Tibial artery (tissue), 4 donors: Measurements from ENCODE around the gene SHROOM3.

Source experiments
- DNase-seq, 2 donors: peaks; one replicate each; pipeline ENCODE4 v3.0.0-alpha.2; 2019
- H3K27ac ChIP-seq, 2 donors: fragments of 200-600 bp; sonication (generic) in 1 of 2; 1 replicate in 1 of 2; 2 replicates in 1 of 2; pipeline ENCODE4 v1.5.1; 2018 to 2019; ENCODE audit warnings: mild to moderate bottlenecking in 1 of 2
- H3K27me3 ChIP-seq, 2 donors: fragments of 200-600 bp; sonication (generic) in 1 of 2; one replicate each; pipeline versions ENCODE4 v1.5.1 to v1.6.0; 2016 to 2019
- H3K36me3 ChIP-seq, 3 donors: fragments of 200-600 bp; sonication (generic) in 2 of 3; one replicate each; pipeline ENCODE4 v1.5.1; 2016 to 2019; ENCODE audit warnings: mild to moderate bottlenecking in 2 of 3
- H3K4me1 ChIP-seq, 4 donors: fragments of 200-600 bp; sonication (generic) in 2 of 4; 1 replicate in 3 of 4; 2 replicates in 1 of 4; pipeline ENCODE4 v1.5.1; 2016 to 2019
- H3K4me3 ChIP-seq, 2 donors: fragments of 200-600 bp; sonication (generic) in 1 of 2; 1 replicate in 1 of 2; 2 replicates in 1 of 2; pipeline ENCODE4 v1.5.1; 2018 to 2019; ENCODE audit warnings: mild to moderate bottlenecking in 2 of 2
- H3K9me3 ChIP-seq, 3 donors: fragments of 200-600 bp; sonication (generic) in 1 of 3; one replicate each; pipeline ENCODE4 v1.5.1; 2016 to 2019
- intact Hi-C: fragments of 100-400 bp; cut with DNase I; formaldehyde crosslinking; loops from one replicate; pipeline ENCODE4 v1.15.0; 2023; ENCODE audit warnings: low total_unique reads
- TF ChIP-seq, protein P1 (sequence below), 2 experiments: fragments of 200-600 bp in 1 of 2; fragments of 450-650 bp in 1 of 2; IDR thresholded peaks; one replicate each; pipeline ENCODE4 v1.5.1; 2017 to 2019; ENCODE audit warnings: antibody characterized with exemption in 2 of 2, mild to moderate bottlenecking in 1 of 2, moderate library complexity in 1 of 2

Gene SHROOM3

DNA sequence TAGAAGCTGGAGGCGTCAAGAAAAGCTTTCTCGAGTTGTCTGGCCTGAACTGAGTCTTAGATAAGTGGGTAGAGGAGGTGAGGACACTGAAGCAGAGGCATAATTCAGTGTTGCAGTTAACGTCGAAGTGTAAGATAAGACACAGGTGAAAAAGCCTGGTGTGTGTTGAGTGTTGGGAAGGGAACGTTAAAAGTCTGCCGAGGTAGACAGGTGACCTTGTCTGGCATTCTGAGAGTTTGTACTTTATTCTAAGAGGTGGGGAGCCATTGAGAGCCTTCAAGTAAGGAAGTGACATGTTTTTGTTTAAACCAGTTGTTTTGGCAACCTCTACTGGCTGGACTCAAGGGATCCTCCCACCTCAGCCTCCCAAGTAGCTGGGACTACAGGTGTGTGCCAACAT is 219.1 kb downstream of the SHROOM3 start:
- intact Hi-C loops, result no loop called here
- H3K36me3 ChIP-seq, result no peaks in the 10 kb centered on the region
- peaks cover 0 to 51% (median 39%) of the 10 kb centered on the region in 4 donors for H3K4me1 ChIP-seq
- TF ChIP-seq, protein P1, sequence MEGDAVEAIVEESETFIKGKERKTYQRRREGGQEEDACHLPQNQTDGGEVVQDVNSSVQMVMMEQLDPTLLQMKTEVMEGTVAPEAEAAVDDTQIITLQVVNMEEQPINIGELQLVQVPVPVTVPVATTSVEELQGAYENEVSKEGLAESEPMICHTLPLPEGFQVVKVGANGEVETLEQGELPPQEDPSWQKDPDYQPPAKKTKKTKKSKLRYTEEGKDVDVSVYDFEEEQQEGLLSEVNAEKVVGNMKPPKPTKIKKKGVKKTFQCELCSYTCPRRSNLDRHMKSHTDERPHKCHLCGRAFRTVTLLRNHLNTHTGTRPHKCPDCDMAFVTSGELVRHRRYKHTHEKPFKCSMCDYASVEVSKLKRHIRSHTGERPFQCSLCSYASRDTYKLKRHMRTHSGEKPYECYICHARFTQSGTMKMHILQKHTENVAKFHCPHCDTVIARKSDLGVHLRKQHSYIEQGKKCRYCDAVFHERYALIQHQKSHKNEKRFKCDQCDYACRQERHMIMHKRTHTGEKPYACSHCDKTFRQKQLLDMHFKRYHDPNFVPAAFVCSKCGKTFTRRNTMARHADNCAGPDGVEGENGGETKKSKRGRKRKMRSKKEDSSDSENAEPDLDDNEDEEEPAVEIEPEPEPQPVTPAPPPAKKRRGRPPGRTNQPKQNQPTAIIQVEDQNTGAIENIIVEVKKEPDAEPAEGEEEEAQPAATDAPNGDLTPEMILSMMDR (IDR thresholded peaks at IDR 0.05), result no peak
- peak overlapping the region; percentile 56 to 72 for H3K27ac ChIP-seq
- no peak overlapping the region for H3K4me3 ChIP-seq
- H3K9me3 ChIP-seq, result no peaks in the 10 kb centered on the region
- no peak for DNase-seq
- H3K27me3 ChIP-seq, result no peaks in the 10 kb centered on the region

DNA sequence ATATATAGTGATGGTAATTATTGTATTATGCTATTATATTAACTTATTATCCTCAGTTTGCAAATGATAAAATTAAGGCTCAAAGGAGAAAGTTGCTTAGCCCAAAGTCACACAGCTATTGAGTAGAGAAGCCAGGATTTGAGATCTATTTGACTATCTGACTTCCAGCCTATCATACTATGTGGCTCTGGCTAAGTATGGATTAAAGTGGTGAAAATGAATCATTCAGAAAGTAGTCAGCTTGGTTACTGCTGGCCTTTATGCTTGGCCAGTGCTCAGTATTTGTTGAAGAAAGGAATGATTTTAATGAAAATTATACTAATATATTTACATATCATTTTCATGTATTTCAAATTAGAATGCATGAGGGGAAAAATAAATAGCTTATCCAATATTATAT is 219.8 kb downstream of the SHROOM3 start:
- H3K36me3 ChIP-seq, result no peaks in the 10 kb centered on the region
- no peak overlapping the region for H3K4me3 ChIP-seq
- no peaks in the 10 kb centered on the region for H3K9me3 ChIP-seq
- DNase-seq, result no peak
- H3K27ac ChIP-seq, result peak overlapping the region; percentile 56 to 72
- intact Hi-C loops, result no loop called here
- TF ChIP-seq, protein P1 (IDR thresholded peaks at IDR 0.05), result no peak
- peaks cover 0 to 56% (median 41%) of the 10 kb centered on the region in 4 donors for H3K4me1 ChIP-seq
- no peaks in the 10 kb centered on the region for H3K27me3 ChIP-seq

DNA sequence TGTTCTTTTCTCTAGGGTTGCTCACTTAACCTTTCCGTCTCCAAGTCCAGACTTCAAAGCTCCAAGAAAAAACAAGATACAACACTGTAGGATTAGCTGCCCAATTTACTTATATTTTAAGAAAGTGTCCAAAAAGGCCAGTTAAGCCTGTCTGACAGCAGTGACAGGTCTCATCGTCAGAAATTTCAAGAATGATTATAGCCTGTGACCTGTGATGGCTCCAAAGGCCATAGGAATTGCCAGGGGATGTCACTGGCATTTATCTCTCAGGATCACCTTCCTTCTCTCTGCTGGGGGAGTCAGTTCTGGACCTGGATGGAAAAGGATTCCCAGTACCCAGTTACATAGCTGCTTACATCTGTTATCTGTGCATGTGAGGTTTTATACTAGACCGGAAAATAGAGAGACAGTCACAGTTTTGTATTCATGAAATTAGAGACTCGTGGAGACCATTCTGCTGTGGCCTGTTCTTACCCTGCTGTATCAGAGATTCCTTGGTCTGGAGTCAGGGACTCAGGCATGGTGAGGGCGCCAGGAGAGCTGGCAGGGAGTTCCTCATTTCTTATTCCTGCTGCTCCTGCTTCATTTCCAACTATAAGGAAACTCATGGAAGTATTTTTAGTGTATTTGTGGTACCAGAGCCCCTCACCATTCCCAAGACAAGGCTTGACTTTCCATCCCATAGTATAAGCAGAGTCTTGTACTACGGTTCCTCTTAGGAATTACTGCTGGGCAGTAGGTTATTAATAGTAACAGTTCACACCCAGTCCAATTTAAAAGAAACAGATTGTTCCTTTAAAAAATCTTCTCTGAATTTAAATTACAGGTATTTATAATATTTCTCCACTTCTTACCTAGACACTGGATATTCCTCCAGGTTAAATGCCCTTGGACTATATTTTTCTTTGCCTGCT is 220.8 kb downstream of the SHROOM3 start:
- peak overlapping the region; percentile 56 to 72 for H3K27ac ChIP-seq
- no peak for DNase-seq
- no peak overlapping the region for H3K4me3 ChIP-seq
- H3K27me3 ChIP-seq, result no peaks in the 10 kb centered on the region
- H3K9me3 ChIP-seq, result no peaks in the 10 kb centered on the region
- TF ChIP-seq, protein P1 (IDR thresholded peaks at IDR 0.05), result no peak
- peaks cover 0 to 56% (median 41%) of the 10 kb centered on the region in 4 donors for H3K4me1 ChIP-seq
- intact Hi-C loops, result no loop called here
- H3K36me3 ChIP-seq, result no peaks in the 10 kb centered on the region

DNA sequence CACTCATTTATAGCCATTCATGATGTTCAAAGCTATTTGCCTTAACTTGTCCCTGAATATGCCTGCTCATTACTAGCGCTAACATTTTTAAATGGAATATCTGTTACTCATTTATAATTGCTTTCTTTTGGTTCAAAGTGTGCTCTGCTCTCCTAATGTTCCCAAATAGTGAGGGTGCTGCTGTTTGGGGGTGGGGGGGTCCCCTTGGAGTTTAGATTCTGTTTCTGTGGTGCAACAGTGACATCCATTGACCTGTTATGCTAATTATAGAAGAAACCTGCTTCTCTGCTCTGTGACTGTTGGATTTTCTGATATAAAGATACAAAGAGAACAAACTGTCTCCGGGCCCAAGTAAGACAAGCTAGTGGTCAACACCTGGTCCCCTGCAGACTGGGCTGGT is 222.4 kb downstream of the SHROOM3 start:
- H3K4me1 ChIP-seq, result peaks cover 0 to 56% (median 41%) of the 10 kb centered on the region in 4 donors
- no peak for DNase-seq
- H3K27ac ChIP-seq, result peak overlapping the region; percentile 56 to 72
- no peaks in the 10 kb centered on the region for H3K27me3 ChIP-seq
- no peak overlapping the region for H3K4me3 ChIP-seq
- H3K9me3 ChIP-seq, result no peaks in the 10 kb centered on the region
- intact Hi-C loops, result no loop called here
- TF ChIP-seq, protein P1 (IDR thresholded peaks at IDR 0.05), result no peak
- H3K36me3 ChIP-seq, result no peaks in the 10 kb centered on the region

DNA sequence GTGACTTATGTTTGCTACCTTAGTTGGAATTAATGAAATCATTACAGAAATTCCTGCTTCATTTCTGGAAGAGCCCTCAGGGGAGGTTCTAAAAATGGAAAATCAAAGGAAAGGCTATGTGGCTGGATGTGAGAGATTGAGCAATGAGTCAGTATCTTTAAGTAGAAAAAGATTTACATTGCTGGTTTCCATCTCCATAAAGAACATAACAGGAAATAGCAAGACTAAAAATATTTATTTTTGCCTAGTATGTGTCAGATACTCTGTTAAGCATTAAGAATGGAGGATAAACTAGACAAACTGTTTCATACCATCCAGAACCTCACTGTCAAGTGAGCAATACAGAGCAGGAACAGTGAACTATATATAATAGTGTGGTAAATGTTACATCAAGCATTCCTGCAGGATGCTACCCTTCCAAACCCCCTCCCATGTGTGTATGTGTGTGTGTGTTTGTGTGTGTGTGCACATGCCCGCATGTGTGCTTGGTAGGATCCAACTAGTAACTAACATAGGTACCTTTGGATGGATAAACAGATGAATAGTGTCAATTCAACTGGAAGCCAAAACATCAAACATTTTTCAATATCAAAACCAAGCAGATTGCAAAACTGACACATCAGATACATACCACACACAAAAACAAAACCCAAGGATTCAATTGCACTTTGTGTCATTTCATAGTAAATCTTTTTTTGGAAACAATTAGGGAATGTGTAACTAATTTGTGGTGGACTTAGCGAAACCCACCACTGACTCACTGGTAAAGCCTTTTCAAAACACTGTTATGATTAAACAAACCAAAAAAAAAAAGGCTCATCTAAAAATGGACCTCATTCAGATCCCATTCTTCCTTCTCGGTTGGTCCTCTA is 223.4 kb downstream of the SHROOM3 start:
- Histone ChIP-seq H3K27ac (peak overlapping the region; percentile 56 to 72), H3K27me3 (no peaks in the 10 kb centered on the region)
- intact Hi-C loops, result loop anchor here (2.0 kb wide), 1 partner anchor 20 kb away; no protein-coding TSS in a partner anchor

More for the DNA sequence above, 223.4 kb downstream of the SHROOM3 start:
- DNase-seq, result no peak
- TF ChIP-seq, protein P1 (IDR thresholded peaks at IDR 0.05), result no peak
- H3K4me3 ChIP-seq, result no peak overlapping the region
- peaks cover 0 to 58% (median 41%) of the 10 kb centered on the region in 4 donors for H3K4me1 ChIP-seq
- H3K9me3 ChIP-seq, result no peaks in the 10 kb centered on the region
- no peaks in the 10 kb centered on the region for H3K36me3 ChIP-seq
